Measurements from ENCODE around the gene MED1.
A peak's percentile ranks its signal among the peaks of the same experiment; 100 is the strongest.
"Not testable (repeated sequence)": the region's sequence is repeated elsewhere in the genome, so short reads cannot be mapped to it uniquely, and the experiment has no call there.

MED1 gene

GRCh38 chr17:39450847-39451581, at the start of gene MED1:
Gene MED1 (minus strand): TSS chr17:39451263. CDS start chr17:39451062, 201 bp downstream.
- peak; percentile 99 for DNase-seq

GRCh38 chr17:39496921-39497320, 45.9 kb upstream of the MED1 start:
- not testable (repeated sequence) for DNase-seq

GRCh38 chr17:39487946-39488345, 36.9 kb upstream of the MED1 start:
- DNase-seq: no peak

GRCh38 chr17:39487490-39487889, 36.4 kb upstream of the MED1 start:
- DNase-seq: not testable (repeated sequence)

GRCh38 chr17:39486242-39486641, 35.2 kb upstream of the MED1 start:
- DNase-seq: no peak

- DNase-seq: no peak
These were observed 34.5 kb upstream of the MED1 start for GRCh38 chr17:39485555-39485954.

GRCh38 chr17:39484178-39484577, 33.1 kb upstream of the MED1 start:
- no peak for DNase-seq

GRCh38 chr17:39483506-39483905, 32.4 kb upstream of the MED1 start:
- no peak for DNase-seq

GRCh38 chr17:39479631-39480030, 28.6 kb upstream of the MED1 start:
- not testable (repeated sequence) for DNase-seq

- no peak for DNase-seq
These were observed 22.2 kb upstream of the MED1 start for GRCh38 chr17:39473310-39473709.

- not testable (repeated sequence) for DNase-seq
These were observed 17.5 kb upstream of the MED1 start for GRCh38 chr17:39468610-39469009.

GRCh38 chr17:39464639-39465181, 13.6 kb upstream of the MED1 start:
- not testable (repeated sequence) for DNase-seq

GRCh38 chr17:39462631-39463375, 11.7 kb upstream of the MED1 start:
- DNase-seq: no peak

GRCh38 chr17:39461926-39462569, 11.0 kb upstream of the MED1 start:
- peak; percentile 44 for DNase-seq

- DNase-seq: peak; percentile 100
These were observed 10.3 kb upstream of the MED1 start, which contains the start of gene CDK12 for GRCh38 chr17:39461113-39461925. Gene CDK12 (plus strand): TSS chr17:39461486. CDS start chr17:39462072, 586 bp downstream.

GRCh38 chr17:39455919-39456318, 4.9 kb upstream of the MED1 start:
- DNase-seq: no peak

- no peak for DNase-seq
These were observed 1.0 kb downstream of the MED1 start for GRCh38 chr17:39450051-39450450.

GRCh38 chr17:39447561-39447960, 3.5 kb downstream of the MED1 start:
- DNase-seq: no peak

GRCh38 chr17:39443326-39443725, 7.7 kb downstream of the MED1 start:
- DNase-seq: no peak

- DNase-seq: not testable (repeated sequence)
These were observed 11.2 kb downstream of the MED1 start for GRCh38 chr17:39439868-39440267.

- no peak for DNase-seq
These were observed 21.5 kb downstream of the MED1 start for GRCh38 chr17:39429600-39429999.

- no peak for DNase-seq
These were observed 34.9 kb downstream of the MED1 start for GRCh38 chr17:39416141-39416540.
